NCI-H2171 (cell line): ENCODE data around the gene SAMSN1.
"Not testable (repeated sequence)": the region's sequence is repeated elsewhere in the genome, so short reads cannot be mapped to it uniquely, and the experiment has no call there.

Source experiments
- DNase-seq: peaks from one replicate; lab custom pipeline; 2025; lab: John Stamatoyannopoulos, UW

Gene SAMSN1

DNA sequence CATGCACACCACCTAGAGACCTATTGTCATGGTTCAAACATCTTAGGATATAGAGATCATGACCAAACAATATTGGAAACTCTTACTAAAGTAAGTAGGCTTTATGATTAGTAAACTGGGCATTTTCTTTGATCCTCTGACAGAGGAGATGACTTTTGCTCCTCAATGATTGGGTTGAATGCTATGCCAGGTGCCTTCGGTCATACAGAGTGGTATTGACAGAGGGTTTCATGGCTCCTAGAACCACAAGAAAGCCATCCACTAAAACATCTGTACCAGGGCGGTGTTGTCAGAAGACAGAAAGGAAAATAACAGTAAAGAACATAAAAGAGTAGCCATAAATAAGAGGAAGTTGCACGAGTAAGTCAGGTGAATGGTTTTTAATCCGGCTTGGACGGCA is 20.8 kb upstream of the SAMSN1 start:
- DNase-seq: no peak

DNA sequence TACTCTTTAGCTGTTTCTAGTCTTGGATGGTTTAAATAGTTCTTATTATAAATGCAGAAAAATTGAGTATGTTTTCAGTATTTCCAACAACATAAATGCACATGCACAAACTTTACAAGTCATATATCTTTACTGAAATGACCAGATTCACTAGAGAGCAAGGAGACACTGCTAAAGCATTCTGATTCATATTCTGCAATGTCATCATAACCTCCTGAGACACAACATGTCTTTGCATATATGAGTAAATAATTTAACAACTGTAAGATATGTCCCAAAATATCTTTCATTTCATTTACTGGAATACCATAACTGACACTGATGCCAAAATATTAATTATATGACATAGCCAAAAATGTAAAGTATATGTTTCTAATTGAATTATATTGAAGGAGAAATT is 16.8 kb upstream of the SAMSN1 start:
- DNase-seq: no peak

DNA sequence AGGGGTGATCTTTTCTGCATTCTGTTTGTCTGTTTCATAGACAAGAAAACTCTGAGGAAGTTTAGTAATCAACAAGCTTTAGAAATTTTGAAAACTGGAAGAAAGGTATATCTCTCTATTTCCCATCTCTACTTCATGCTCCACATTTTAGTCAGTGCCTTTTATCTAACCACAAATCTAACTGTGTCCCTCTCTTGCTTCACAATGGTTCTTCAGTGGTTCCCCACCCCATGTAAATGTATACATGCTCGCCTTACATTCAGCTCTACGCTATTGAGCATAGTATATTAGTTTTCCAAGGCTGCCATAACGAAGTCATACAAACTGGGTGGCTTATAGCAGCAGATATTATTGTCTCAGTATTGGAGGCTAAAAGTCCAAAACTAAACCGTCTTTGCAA is 14.4 kb upstream of the SAMSN1 start:
- DNase-seq: no peak

DNA sequence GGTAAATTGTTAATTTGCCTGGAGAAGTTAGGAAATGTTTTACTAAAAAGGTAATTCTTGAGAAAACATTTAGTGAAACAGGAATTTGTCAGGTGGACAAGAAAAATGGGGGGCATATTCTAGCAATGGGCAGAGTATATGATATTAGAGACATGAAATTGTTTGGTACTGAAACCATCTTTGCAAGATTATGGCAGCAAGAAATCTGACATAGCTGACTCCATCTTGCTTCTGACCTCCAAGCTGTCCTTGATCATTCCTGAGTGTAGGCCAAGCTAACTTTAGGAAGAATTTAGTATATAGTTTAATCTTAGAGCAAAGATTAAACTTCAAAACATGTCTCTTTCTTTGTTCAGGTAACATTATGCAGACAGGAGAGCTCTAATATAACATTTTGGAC is 14.0 kb upstream of the SAMSN1 start:
- DNase-seq: no peak

DNA sequence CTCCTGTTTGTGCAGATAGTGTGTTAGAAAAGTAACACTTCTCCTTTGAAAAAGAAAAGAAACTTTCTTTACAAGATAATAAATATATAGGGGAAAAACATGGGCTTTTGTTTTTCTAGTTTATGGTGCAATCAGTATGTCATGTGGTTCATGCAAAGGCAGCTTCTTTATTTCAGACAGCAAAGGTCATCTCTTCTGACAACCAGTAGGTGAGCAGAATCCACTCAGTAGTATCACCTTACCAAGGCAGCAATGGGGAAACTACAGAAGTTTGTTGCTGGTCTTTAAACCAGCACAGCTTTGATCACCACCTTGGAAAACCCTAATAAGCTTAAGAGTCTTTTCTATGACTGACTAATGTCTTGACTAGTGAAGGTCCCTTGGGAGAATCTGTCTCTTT is 13.0 kb upstream of the SAMSN1 start:
- no peak for DNase-seq

DNA sequence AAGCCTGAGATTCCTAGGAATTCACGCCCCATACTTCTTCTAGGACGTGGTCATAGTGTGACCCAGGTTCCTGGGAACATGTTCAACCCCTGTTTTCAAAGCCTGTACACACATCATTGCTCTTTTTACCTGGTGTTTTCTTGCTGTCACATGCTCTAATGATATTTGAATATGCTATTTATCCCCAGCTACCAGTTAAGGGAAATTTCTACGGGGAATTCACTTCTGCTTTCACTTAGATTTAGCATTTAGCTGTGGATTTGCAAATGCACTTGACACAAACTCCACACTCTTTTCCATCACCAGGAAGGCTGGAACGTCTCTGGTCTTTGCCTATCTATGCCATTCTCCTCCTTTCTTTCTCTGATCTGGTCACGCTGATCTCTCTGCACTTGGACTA is 11.3 kb upstream of the SAMSN1 start:
- DNase-seq: no peak

DNA sequence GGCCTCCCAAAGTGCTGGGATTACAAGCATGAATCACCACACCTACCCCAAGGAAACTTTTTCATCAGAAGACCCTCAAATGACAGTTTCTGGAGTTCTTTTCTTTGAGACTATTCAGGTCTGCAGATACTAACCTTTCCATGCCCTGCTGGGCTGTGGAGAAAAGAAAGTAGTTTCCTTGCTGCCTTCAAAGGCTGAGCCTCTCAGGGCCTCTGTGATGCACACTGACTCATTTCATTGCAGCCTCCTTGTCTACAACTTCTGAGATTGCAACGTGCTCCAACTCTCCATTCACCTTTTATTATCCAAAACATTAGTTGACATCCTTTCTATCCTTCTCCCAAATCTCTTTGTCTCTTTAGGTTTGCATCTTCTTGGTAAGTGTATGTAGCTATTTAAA is 8.8 kb upstream of the SAMSN1 start:
- no peak for DNase-seq

DNA sequence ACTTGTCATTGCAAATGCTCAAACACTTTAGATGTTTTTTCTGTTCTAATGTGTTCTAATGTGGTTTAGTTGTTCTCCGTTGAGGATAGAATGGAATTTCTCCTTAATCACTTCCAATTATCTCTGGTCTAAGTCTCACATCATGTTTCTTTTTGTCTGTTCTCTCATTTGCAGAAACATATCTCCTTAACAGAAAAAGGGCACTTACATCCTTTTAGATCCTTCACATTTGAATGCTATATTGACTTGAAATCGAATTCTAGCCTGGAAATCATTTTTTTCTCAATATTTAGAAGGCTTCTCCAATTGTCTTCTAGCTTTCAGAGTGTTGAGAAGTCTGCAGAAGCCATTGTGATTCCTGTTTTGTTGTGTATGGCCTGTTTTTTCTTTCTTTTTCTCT is 7.3 kb upstream of the SAMSN1 start:
- DNase-seq: no peak

DNA sequence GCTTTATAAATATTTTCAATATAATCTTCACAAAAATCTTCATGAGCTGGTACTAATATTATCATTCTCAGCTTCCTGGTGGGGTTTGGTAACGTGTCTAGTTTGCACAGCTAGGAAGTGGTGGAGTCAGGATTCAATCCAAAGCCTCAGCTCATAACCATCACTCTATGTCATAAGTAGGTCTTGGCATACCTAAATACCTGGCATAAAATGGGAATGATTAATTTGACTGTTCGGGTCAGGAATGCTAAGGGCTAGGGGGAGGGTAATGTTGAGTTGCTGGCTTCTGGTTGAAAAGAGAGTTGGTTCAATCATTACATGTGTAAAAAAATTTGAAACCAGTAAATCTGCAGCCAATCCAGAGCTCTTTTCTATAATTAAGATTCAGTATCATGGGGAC is 5.6 kb upstream of the SAMSN1 start:
- DNase-seq: no peak

DNA sequence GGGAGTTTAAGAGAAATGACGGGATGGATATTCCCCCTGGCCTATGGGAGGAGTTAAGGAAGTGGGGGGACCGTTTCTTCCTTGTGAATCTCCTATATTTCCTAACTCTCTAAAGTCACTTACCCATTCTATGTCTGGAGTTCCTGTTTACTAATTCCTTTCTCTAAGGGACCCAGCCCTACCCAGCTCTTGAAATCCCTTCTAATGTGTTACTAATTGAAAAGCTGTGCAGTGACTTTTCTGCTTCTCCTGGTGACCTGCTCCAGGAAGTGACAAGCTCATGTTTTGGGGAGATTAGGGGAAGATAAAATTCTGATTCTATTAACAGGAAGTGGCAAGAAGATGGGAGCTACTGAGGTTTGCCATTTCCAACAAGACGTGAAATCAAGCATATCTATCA is 4.0 kb upstream of the SAMSN1 start:
- no peak for DNase-seq

DNA sequence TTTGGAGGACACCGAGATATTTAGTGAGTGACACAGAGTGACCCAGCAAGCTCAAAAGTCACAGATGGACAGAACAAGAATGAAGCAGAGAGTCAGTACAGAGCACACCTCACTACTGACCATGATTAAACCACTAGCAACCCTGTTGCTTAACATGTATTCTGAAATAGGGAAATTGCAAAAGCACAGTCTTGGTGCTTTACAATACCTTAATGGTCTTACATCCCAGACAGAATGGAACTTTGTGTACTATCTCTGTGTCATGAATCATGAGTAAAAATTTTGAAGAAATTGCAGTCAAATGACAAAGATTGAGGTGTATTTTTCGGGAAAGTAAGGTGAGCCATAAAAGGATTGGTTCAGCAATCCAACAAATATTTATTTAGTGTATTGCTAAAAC is 2.7 kb upstream of the SAMSN1 start:
- DNase-seq: no peak

DNA sequence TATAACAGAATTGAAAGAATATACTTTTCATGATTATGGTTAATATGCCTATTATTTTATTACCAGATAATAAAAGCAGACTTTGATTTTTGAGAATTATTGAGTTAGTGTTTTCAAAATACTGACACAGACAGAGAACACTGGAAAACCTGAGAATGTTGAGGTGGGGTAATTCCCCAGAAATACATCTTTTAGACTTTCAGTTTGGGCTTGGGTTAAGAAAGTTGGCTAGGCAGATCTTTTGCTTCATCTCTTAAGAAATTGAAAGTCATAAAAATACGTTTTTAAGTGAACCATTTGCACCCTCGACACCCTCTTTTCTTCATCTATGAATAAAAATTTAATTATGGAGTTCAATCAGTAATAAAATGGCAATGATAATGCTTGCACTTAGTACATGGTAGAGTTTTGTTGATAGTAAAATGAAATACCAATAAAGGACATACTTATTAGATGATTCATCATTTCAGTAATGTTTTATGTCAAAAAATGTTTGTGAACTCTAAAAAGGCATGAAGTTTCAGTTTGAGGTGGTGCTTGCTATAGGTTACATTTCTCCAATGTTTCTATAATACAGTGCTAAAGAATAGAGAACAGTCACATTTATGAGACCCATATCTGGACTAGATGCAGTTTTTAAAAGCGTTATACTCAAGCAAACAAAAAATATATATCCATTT is 1.9 kb upstream of the SAMSN1 start:
- DNase-seq: no peak

DNA sequence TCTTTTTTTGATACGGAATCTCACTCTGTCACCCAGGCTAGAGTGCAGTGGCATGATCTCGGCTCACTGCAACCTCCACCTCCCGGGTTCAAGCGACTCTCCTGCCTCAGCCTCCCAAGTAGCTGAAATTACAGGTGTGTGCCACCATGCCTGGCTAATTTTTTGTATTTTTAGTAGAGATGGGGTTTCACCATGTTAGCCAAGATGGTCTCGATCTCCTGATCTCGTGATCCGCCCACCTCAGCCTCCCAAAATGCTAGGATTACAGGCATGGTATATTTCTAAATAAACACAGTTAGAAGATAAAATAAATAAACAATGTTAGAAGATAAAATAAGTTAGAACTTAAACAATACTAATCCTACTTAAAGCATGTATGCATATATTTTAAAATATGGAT is 604 bp upstream of the SAMSN1 start:
- DNase-seq: not testable (repeated sequence)

DNA sequence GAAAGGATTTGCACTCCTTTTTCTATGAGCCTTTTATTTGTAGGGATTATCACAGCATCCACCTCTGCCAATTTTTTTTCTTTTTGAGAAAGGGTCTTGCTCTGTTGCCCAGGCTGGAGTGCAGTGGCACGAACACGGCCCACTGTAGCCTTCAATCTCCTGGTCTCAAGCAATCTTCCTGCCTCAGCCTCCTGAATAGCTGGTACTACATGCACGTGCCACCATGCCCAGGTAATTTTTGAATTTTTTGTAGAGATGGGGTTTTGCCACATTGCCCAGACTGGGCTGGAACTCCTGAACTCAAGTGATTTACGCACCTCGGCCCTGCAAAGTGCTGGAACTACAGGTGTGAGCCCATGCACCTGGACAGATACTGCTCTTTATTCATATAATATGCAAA is 2.1 kb downstream of the SAMSN1 start:
- no peak for DNase-seq

DNA sequence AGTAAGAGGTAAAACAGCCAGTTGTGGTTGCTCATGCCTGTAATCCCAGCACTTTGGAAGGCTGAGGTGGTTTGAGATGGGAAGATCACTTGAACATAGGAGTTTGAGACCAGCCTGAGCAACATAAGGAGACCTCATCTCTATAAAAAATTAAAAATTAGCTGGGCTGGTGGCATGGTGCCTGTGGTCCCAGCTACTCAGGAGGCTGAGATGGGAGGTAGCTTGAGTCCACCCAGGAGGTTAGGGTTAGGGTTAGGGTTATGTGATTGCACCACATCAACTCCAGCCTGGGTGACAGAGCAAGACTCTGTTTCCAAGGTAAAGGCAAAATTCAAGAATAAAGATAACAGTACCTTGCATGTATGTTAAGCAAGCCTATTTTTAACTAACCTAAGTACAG is 3.5 kb downstream of the SAMSN1 start:
- no peak for DNase-seq

DNA sequence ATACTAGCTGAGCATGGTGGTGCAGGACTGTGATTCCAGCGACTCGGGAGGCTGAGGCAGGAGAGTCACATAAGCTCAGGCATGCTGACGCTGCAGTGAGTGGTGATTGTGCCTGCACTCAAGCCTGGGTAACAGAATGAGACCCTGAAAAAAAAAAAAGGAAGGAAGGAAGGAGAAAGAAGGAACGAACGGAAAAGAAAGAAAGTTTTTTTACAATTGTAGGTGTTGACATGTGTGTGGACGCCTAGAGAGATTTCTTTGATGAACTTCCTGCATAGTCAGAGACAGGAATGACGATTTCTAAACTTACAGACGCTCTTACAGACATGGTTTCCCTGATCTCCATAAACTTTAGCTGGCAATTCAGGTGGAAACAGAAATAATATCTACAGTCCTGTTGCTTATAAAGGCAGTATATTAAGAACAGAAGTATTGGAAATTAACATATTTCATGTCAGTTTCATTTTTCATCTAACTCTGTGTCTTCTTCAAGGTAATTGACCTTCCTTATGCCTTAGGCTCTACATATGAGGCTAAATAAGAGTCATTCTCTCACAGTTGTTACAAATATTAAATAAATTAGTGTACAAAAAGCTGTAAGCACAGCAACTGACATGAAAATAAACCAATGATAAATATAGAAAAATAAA is 4.1 kb downstream of the SAMSN1 start:
- no peak for DNase-seq

DNA sequence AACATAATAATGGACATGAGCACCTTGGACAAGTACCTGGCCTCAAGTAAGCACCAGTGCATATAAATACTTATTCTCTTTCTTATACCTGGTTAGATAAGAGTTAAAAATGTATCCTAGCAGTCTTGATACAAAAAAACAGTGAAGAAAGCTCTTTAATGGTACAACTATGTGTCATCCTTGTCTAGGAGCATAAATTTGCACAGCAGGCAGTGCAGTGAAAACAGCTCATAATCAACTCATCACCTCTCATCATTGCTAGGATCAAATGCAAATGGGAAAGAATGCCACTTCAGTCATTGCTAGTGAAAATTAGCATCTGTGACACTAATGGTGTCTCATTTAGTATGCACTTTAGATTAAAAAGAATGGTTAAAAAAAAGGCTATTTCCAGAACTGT is 7.6 kb downstream of the SAMSN1 start:
- no peak for DNase-seq

DNA sequence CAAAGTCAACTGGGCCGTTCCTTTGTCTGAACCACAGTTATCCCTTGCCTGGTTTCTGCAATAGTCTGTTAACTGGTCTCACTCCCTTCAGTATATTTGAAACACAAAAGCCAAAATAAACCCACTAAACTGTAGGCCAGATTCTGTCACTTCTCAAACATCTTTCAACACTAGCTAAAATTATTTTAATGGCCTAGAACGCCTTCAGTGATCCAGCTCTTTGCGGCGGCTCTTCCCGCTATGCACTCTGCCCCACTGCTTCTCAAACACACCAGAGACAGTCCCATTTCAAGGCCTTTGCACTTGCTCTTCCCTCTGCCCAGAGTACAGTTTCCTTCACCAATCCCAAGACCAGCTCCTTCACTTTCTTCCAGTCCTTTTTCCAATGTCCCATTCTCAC is 9.2 kb downstream of the SAMSN1 start:
- DNase-seq: no peak

DNA sequence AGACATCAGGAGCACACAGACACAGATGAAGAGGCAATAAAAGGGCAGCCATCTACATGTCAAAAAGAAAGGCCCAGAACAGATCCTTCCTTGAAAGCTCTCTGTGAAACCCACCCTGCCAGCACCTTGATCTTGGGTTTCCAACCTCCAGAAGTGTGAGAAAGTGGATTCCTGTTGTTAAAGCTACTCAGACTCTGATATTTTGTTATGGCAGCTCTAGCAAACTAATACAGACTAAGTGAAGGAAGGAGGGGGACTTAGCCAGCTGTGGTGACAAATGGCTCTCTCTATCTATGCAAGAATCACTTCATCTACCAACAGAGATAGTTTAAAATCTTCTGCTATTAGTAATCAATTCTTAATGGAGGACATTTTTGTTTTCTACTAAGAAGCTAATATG is 10.4 kb downstream of the SAMSN1 start:
- no peak for DNase-seq

DNA sequence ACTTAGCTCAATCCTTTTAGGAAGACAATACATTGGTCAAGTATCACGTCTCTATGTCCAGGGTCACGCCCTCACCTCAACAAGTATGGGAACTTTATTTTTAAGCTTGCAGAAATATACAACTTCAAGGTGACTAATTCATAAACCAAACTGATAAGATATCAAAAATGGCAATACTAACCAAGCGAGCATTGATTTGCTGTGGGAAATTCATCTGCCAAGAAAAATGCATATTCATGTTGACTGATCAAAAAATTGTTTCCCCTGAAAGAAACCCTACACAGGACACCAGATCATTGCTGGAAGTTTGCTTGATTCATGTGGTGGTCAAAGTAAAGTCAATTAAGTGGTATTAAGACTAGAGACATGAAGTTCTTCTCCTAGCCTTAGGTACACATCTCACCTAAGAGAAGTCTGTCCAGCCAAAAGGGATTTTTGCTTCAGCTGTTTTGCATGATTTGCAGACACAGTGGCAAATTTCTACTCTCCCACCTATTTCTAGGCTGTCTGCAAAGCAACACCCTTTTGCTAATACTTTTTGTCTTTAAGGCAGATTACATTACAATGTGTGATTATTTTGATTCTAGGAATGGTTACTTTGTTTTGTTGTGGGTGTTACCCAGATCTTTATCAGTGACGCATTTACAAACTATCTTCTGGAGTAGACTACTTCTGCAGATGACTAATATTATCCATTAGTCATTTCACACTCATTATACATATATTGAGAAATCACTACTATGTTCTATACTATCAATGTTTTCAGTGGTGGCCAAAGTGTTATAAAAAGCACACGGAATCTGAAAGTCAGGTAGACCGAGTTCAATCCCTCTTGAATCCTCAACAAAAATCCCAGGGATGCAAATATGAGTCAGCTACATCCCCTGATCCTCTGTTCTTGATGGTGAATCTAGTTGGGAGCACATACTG is 12.4 kb downstream of the SAMSN1 start:
- no peak for DNase-seq

DNA sequence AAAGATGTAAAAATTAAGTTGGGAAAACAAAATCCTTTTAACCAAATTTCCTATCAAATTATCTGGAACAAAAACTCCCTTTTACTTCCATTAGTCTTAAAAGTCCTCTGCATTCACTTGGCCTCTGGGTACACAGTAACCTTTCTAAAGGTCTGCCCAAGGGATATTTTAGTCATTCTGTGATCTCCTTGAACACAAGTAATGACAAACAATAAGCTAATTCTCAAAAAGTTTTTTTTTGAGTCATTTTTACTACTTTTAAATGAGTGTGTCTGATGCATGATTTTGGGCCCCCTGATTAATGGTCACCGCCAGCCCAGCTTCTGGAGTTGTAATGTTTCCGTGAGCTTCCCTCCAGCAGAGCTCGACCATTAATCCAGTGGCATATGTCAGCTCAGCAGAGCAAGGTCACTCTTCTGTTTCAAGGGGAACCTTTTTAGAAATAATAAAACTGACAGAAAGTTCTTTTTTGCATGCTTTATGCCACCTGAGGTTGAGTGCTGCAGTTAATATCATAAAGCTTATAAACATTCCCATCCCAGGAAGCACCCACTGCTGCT is 14.3 kb downstream of the SAMSN1 start:
- no peak for DNase-seq

DNA sequence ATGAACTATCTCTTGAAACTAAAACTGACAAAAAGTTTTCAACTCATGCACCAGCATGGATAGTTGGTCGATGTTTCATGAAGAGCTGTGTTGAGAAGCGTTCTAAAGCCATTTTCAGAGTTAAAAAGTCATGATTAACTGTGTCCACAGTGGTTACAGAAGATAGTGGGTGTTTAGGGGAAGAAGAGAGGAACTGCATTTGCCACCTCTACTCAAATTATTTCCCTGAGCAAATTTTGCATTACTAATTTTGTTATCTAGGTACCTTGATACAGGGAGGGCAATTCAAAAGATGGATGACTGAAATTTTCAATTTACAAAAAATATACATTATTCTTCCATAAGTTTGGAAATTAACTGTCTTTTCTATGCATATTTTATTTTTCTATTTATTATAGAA is 15.5 kb downstream of the SAMSN1 start:
- no peak for DNase-seq

DNA sequence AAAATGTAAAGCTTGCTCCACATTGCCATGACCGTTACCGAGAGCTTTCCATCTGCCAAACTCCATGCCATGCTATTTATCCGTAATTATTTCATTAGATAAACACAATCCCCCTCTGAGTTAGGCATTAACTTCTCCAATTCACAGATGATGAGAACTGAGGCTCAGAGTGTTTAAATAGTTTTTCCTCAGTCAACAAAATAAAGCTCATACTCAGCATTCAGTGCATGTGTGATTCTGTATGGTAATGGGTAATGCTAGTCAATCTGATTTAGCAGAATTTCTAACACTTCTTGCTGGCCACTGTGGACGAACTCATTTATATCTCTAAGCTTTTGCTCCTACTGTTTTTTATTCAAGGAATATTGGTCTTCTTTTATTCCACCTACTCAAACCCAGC is 17.3 kb downstream of the SAMSN1 start:
- DNase-seq: no peak
